Measurements from ENCODE around the gene NR2F2.

Gene NR2F2

GRCh38 chr15:96331945-96332636, 1.6 kb downstream of the NR2F2 start:
- DNase-seq (ENCODE audit: low read depth in 2 of 2), result no peak

- no peak for DNase-seq (ENCODE audit: low read depth in 2 of 2)
Observed at GRCh38 chr15:96332637-96333121, 2.2 kb downstream of the NR2F2 start.

- DNase-seq (ENCODE audit: low read depth in 2 of 2), result no peak
Observed at GRCh38 chr15:96333131-96334016, 2.9 kb downstream of the NR2F2 start.

GRCh38 chr15:96334017-96334704, 3.7 kb downstream of the NR2F2 start:
- no peak for DNase-seq (ENCODE audit: low read depth in 2 of 2)

GRCh38 chr15:96334705-96335410, 4.4 kb downstream of the NR2F2 start:
- DNase-seq (ENCODE audit: low read depth in 2 of 2), result no peak

GRCh38 chr15:96335411-96336024, 5.0 kb downstream of the NR2F2 start:
- no peak for DNase-seq (ENCODE audit: low read depth in 2 of 2)

- no peak for DNase-seq (ENCODE audit: low read depth in 2 of 2)
Observed at GRCh38 chr15:96336108-96336595, 5.7 kb downstream of the NR2F2 start.

GRCh38 chr15:96336596-96337364, 6.3 kb downstream of the NR2F2 start:
- DNase-seq (ENCODE audit: low read depth in 2 of 2), result no peak

- no peak for DNase-seq (ENCODE audit: low read depth in 2 of 2)
Observed at GRCh38 chr15:96337365-96338023, 7.0 kb downstream of the NR2F2 start.

- no peak for DNase-seq (ENCODE audit: low read depth in 2 of 2)
Observed at GRCh38 chr15:96338074-96338765, 7.7 kb downstream of the NR2F2 start.

- DNase-seq (ENCODE audit: low read depth in 2 of 2), result no peak
Observed at GRCh38 chr15:96338766-96339618, 8.5 kb downstream of the NR2F2 start.

- no peak for DNase-seq (ENCODE audit: low read depth in 2 of 2)
Observed at GRCh38 chr15:96339619-96340347, 9.3 kb downstream of the NR2F2 start.

- no peak for DNase-seq (ENCODE audit: low read depth in 2 of 2)
Observed at GRCh38 chr15:96340348-96340597, 9.8 kb downstream of the NR2F2 start.

- no peak for DNase-seq (ENCODE audit: low read depth in 2 of 2)
Observed at GRCh38 chr15:96340598-96341512, 10.4 kb downstream of the NR2F2 start.

GRCh38 chr15:96341513-96342405, 11.3 kb downstream of the NR2F2 start:
- DNase-seq (ENCODE audit: low read depth in 2 of 2), result no peak

Data from stimulated activated CD8-positive, alpha-beta memory T cell treated with anti-CD3 and anti-CD28 coated beads, Interleukin-2, amount 100 ng/mL, for 1 hour (primary cell).